Esophagus squamous epithelium (tissue), 5 donors: ENCODE results near the gene GPR62. TPM values are rescaled to one million over a fixed set of nuclear protein-coding genes. Genes with fewer than 3 reads are reported as not detected.

Source experiments
- DNase-seq: peaks from one replicate; lab custom pipeline; 2025; lab: John Stamatoyannopoulos, UW
- H3K27ac ChIP-seq, 4 donors: fragments of 200-600 bp; sonication (generic); one replicate each; pipeline ENCODE4 v1.5.1; 2016 to 2019; ENCODE audit warnings: mild to moderate bottlenecking in 1 of 4
- H3K27me3 ChIP-seq, 4 donors: fragments of 200-600 bp; sonication (generic); 1 replicate in 3 of 4; 2 replicates in 1 of 4; pipeline versions ENCODE4 v1.5.1 to v1.6.0; 2017 to 2021; ENCODE audit warnings: antibody characterized with exemption in 1 of 4
- H3K36me3 ChIP-seq, 3 donors: fragments of 200-600 bp; sonication (generic); one replicate each; pipeline ENCODE4 v1.5.1; 2016 to 2019
- H3K4me1 ChIP-seq, 3 donors: fragments of 200-600 bp; sonication (generic); one replicate each; pipeline ENCODE4 v1.5.1; 2017 to 2019
- H3K4me3 ChIP-seq, 4 donors: fragments of 200-600 bp; sonication (generic); 1 replicate in 3 of 4; 2 replicates in 1 of 4; pipeline ENCODE4 v1.5.1; 2016 to 2019; ENCODE audit warnings: mild to moderate bottlenecking in 2 of 4, moderate library complexity in 1 of 4
- H3K9me3 ChIP-seq, 3 donors: fragments of 200-600 bp; sonication (generic); one replicate each; pipeline ENCODE4 v1.5.1; 2016 to 2019
- CTCF ChIP-seq, 6 experiments: fragments of 450-650 bp in 4 of 6; fragments of 200-600 bp in 2 of 6; sonication (generic) in 2 of 6; IDR thresholded peaks; one replicate each; pipeline ENCODE4 v1.5.1; 2016 to 2019; ENCODE audit warnings: antibody characterized with exemption in 6 of 6, mild to moderate bottlenecking in 4 of 6, moderate library complexity in 4 of 6
- POLR2A ChIP-seq, 4 donors: fragments of 450-650 bp; IDR thresholded peaks; one replicate each; pipeline ENCODE4 v1.6.1; 2017; ENCODE audit warnings: antibody characterized with exemption in 4 of 4, mild to moderate bottlenecking in 4 of 4, moderate library complexity in 3 of 4
- WGBS, 2 donors: methylation state at CpG; one replicate each; pipeline ENCODE4 v1.1.5; 2018; 5-methylcytosine and 5-hydroxymethylcytosine counted together
- intact Hi-C: fragments of 100-400 bp; cut with DNase I; formaldehyde crosslinking; loops from one replicate; pipeline ENCODE4 v1.15.0; 2022
- total RNA-seq, 4 donors: library from RNA; depleted of rRNA; stranded (reverse); fragments of >200 nt; gene quantifications; one replicate each; pipeline ENCODE4 v1.1.0, GENCODE V29; 2016
- donor health status: DM: yes; HTN: yes; CAD: no.

Gene GPR62
- total RNA-seq, 4 donors from 2014 or later, result 0.09 to 0.38 TPM; not detected in 2

- 80 to 92% methylated on average over 2 to 4 of the region's 18 CpGs for WGBS, 2 donors
- intact Hi-C loops, result no loop called here
- peaks cover 8 to 53% (median 18%) of the 10 kb centered on the region in 3 donors for H3K4me1 ChIP-seq
Measured at GRCh38 chr3:51961011-51961410, 5.8 kb downstream of the GPR62 start.

GRCh38 chr3:51961602-51962569 is 6.7 kb downstream of the GPR62 start:
- Histone ChIP-seq H3K4me1 (peaks cover 10 to 53% (median 19%) of the 10 kb centered on the region in 3 donors), H3K27ac (no peak overlapping the region), H3K9me3 (no peaks in the 10 kb centered on the region), H3K27me3 (no peaks in the 10 kb centered on the region), H3K36me3 (peaks cover 0 to 37% (median 0%) of the 10 kb centered on the region in 3 donors), H3K4me3 (no peak overlapping the region)
- WGBS, 2 donors, result 39 to 44% methylated on average over 3 to 8 of the region's 9 CpGs
- intact Hi-C loops, result no loop called here
- TF ChIP-seq CTCF (IDR thresholded peaks at IDR 0.05) (no peak), POLR2A (IDR thresholded peaks at IDR 0.05) (no peak)
- DNase-seq, result no peak

More at GRCh38 chr3:51961011-51961410, 5.8 kb downstream of the GPR62 start:
- H3K4me3 ChIP-seq, result no peak overlapping the region
- TF ChIP-seq POLR2A (IDR thresholded peaks at IDR 0.05), result no peak
- no peak for TF ChIP-seq CTCF (IDR thresholded peaks at IDR 0.05)
- no peak for DNase-seq
- H3K9me3 ChIP-seq, result no peaks in the 10 kb centered on the region
- no peak overlapping the region for H3K27ac ChIP-seq
- H3K27me3 ChIP-seq, result peaks cover 0 to under 1% (median 0%) of the 10 kb centered on the region in 4 donors
- peaks cover 0 to 37% (median 0%) of the 10 kb centered on the region in 3 donors for H3K36me3 ChIP-seq

- H3K36me3 ChIP-seq, result peaks cover 0 to 30% (median 0%) of the 10 kb centered on the region in 3 donors
- peaks cover 15 to 56% (median 21%) of the 10 kb centered on the region in 3 donors for H3K4me1 ChIP-seq
- no peak overlapping the region for H3K4me3 ChIP-seq
- H3K9me3 ChIP-seq, result no peaks in the 10 kb centered on the region
- no peaks in the 10 kb centered on the region for H3K27me3 ChIP-seq
- H3K27ac ChIP-seq, result no peak overlapping the region
- TF ChIP-seq POLR2A (IDR thresholded peaks at IDR 0.05) (no peak), CTCF (IDR thresholded peaks at IDR 0.05) (no peak)
- DNase-seq, result no peak
- 80 to 85% methylated on average over 2 of the region's 6 CpGs for WGBS, 2 donors
- intact Hi-C loops, result no loop called here
Measured at GRCh38 chr3:51962854-51963530, 7.8 kb downstream of the GPR62 start.

GRCh38 chr3:51963951-51964451 is 8.8 kb downstream of the GPR62 start:
- WGBS, 2 donors, result 77 to 79% methylated on average over 5 to 7 of the region's 12 CpGs
- Histone ChIP-seq H3K4me1 (peaks cover 22 to 67% (median 28%) of the 10 kb centered on the region in 3 donors), H3K36me3 (peaks cover 0 to 22% (median 0%) of the 10 kb centered on the region in 3 donors), H3K27me3 (no peaks in the 10 kb centered on the region), H3K9me3 (no peaks in the 10 kb centered on the region), H3K4me3 (no peak overlapping the region), H3K27ac (no peak overlapping the region)
- no peak for DNase-seq
- no peak for TF ChIP-seq POLR2A (IDR thresholded peaks at IDR 0.05)
- TF ChIP-seq CTCF (IDR thresholded peaks at IDR 0.05), result no peak
- intact Hi-C loops, result no loop called here
